ENCODE data around the gene CD63.

The CD63 gene

GRCh38 chr12:55703901-55704761, 24.7 kb downstream of the CD63 start:
- no peak for DNase-seq

DNA sequence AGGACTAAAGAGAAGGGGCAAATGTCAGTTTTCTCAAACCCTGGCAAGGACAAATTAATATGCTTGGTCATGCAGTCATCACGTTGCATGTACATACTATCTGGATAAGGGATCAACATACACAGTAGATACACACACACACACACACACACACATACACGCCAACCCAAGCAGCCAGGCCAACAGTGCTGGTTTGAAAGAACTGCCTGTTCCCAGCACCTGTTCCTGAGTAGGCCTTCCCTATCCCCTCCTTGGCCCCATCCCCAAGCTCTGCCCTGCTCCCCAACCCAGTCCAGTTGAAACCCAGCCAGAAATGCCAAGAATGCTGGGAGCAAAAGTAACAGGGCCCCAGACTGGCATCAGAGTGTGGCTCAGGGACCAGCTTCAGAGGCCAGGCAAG, 25.5 kb downstream of the CD63 start:
- DNase-seq, result no peak

GRCh38 chr12:55702861-55703260, 25.9 kb downstream of the CD63 start:
- no peak for DNase-seq

DNA sequence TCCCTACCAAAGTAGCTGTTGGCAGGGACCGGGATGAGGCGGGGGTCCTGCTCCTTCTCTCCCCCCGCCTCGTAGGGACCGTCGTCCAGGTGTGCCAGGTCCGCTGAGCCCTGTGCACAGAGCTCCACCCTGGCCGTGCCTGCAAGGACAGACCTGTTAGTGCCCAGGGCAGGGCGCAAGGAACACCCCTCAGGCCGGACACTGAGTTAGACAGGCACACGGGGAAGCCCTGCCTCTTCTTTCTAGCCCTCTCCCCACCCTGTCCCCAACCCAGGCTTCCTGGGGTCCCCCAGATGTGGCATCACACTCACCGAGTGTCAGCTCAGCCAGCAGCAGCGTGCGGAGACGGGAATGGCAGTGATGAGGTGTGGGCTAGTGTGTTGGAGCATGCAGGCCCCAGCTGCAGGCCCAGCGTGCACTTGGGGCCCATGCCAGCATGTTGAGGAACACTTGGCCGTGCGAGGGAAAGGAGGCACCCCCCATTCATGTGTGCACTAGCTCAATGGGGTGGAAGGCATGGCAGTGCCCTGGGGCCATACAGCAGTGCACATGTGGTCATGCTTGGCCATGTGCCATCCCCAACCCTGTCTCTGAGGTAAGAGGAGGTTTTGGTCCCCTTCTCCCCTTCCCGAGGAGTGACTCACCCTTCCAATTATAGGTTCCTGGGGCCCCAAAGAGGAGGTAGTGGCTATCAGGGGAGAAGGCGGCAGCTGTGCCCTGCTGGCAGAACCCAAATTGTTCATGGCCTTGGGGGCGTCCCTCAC, 28.4 kb downstream of the CD63 start:
- no peak for DNase-seq

GRCh38 chr12:55699471-55700055, 29.2 kb downstream of the CD63 start:
- DNase-seq, result no peak

DNA sequence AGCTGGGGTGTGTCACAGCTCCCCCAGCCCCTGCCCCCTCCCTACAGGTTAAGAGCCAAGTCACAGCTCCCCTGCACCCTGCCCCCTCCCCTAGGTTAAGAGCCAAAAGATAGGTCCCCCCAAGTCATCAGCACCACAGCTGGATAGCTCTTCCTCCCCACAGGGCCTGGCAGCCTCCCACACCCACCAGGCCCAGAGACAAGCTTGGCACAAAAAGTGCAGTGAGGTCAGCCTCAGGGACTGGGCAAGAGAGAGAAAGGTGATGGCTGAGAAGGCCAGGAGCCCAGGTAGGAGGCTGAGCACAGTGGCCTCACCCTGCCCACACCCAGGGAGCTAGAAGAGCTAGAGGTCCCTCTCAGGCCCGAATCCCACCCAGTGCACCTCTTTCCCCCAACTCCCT, 29.8 kb downstream of the CD63 start:
- DNase-seq, result no peak

GRCh38 chr12:55698241-55698955, 30.4 kb downstream of the CD63 start:
- DNase-seq, result no peak

- DNase-seq, result peak; percentile 47
Observed at GRCh38 chr12:55697686-55698085, 31.1 kb downstream of the CD63 start.

DNA sequence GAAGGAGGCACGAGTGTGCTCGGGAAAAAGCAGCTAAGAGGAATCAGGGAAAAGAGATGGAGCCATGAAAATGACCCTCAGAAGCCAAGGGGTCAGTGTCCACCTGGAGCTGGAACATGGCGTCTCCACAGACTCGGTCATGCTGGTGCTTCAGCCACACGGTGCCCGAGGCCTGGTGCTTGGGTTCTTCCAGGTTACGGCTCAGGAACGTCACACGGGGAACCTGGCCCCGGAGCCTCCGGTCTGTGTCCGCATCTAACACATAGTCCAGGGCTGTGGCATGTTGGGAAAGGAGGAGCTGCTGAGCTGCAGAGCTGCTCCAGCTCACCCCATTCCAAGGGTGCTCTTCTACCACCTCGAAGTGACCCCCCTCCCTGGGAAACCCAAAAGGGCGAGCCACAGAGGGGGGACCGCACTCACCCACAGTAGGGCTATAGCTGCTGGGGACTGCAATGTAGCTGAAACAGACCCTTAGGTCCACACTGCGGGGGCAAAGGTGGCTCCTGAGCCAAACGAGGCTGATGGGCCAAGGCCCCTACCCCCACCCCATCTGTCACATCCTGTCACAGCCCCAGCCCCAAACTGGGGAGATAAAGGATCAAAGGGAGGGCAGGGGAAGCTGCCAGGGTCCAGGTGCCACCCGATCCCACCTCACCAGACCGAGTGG, 31.9 kb downstream of the CD63 start:
- peak; percentile 49 for DNase-seq

DNA sequence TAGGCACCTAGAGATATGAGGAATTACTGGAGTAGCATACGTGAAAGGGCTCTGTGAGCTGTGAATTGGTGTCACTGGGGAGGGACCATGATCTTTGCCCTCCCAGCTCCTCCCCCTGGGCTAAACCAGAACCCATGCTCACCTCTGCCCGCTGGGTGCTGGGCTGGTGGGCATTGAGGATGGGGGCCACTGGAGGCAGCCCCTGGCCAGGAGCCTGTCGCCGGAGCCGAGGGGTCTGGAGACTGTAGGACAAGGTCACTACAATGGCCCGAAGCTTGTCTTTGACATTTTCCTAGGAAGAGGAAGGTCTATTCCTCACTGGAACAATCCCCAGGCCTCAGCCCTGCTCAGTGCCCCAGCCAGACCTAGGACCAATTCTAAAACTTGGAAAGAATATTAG, 32.7 kb downstream of the CD63 start:
- no peak for DNase-seq

DNA sequence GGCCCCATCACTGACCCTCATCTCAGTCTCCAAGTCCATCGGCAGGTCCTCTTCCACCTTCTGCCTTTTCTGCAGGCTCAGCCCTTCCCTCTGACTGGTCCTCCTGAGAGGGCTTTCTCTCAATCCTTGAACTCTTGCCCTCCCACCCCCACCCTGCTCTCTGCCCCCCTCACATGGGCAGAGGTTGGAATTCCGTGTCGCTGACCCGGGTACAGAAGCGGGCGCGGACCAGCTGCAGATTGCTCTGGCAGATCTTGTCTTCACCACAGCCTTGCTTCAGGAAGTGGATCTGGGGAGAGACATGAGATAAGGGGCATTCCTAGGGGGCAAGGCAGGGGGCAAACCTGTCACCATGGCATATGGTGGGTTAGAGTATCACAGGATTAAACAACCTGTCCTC, 33.5 kb downstream of the CD63 start:
- peak; percentile 48 for DNase-seq

GRCh38 chr12:55694651-55695050, 34.2 kb downstream of the CD63 start:
- no peak for DNase-seq

- peak; percentile 48 for DNase-seq
Observed at GRCh38 chr12:55694188-55694515, 34.7 kb downstream of the CD63 start.

- DNase-seq, result peak; percentile 43
Observed at GRCh38 chr12:55693323-55694187, 35.3 kb downstream of the CD63 start.

GRCh38 chr12:55692631-55693322, 36.0 kb downstream of the CD63 start:
- DNase-seq, result peak; percentile 52

DNA sequence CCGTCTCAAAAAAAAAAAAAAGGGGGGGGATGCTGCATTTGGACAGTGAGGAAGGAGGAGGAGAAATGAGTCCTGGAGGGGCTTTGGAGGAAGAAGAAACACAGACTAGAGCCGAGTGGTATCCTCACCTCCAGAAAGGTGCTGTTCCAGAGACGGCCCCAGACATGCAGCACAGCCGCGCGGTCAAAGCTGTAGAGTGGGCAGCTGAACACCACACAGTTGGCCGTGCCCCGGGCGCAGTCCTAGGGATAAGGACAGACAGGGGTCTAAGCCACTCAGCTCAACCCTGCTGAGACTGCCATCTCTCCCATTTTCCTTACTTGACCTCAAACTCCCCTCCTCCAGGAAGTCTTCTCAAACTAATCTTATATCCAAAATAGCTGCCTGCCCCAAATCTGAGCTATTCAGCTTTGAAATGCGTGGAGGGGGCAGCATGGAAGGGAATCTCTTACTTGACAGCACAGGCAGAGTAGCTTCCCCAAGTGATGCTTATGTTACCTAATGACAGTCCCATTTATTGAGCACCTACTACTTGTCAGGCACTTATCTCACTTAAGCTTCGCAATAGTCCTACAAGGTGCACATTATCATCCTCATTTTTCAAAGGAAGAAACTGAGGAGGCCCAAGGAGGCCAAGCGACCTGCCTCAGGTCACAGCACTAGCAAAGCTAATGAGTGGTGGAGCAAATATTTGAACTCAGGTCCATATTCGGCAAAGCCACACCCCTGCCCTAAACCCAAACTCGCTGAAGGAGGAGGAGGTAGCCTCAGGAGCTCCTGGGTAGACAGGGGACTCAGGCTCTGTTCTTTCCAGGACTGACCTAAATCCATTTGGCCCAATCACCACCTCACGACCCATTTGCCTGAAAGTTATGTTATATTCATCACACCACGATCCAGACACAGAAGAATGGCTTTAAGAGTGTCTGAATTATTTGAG, 39.8 kb downstream of the CD63 start:
- peak; percentile 50 for DNase-seq

DNA sequence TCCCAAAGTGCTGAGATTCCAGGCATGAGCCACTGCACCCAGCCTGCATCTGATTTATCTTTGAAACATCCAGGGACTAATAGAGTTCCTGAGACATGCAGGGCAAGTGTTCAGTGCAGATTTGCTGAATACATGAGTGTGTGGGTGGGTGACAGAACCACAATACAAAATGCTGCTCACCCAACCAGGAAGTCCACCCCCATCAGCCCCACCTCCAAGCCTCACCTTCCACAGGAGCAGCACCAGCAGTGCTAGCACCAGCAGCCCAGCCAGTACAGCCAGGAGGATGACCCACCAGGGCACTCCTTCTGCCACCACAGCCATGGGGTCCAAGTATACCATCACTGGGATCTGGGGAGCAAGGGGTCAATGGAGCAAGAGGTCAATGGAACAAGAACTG, 41.1 kb downstream of the CD63 start:
- DNase-seq, result no peak

DNA sequence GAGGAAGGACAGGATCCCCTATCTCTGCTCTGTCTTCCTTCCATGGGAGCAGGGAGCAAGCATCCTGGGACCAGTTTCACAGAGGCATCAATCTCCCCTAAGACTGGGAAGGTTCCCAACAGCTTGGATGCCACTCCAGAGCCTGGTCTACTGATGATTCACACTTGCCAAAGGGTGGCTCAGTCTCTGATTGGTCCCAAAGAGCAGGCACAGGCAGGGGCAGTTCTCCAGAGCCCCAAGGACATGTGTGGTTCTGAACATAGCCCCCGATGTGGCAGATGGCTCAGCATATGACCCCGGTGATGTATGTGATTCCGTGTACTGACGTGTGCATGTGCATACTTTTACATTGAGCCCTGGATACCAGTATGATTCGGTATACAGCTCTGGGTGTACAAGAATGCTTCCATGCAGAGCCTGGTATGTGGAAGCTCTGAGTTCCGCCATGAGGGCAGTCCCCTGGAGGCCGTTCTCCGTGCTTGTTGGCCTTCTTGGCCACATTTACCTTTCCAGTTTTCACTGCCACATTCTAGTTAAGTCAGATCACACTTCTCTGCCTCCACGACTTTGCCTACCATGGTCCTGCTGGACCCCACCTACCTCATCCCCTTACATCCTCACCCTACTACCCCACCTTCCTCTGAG, 42.3 kb downstream of the CD63 start:
- peak; percentile 50 for DNase-seq

- DNase-seq, result peak; percentile 43
Observed at GRCh38 chr12:55685671-55686070, 43.1 kb downstream of the CD63 start.

Measured in islet precursor cell (in vitro differentiated cells).